Measurements from ENCODE around the gene G6PD. TPM values are rescaled to one million over a fixed set of nuclear protein-coding genes. Genes with fewer than 3 reads are reported as not detected.
A peak's percentile ranks its signal among the peaks of the same experiment; 100 is the strongest.

Gene G6PD
- total and polyA plus RNA-seq, 3 donors from 2014 or later = 206 to 419 (median 263) TPM

GRCh38 chrX:154530286-154530685 lies 16.4 kb downstream of the G6PD start:
- Histone ChIP-seq H3K4me1 (no peaks in the 10 kb centered on the region), H3K9me3 (no peaks in the 10 kb centered on the region), H3K4me3 (no peak overlapping the region), H3K27me3 (no peaks in the 10 kb centered on the region), H3K36me3 (ENCODE audit: low read depth, missing control alignments) (no peaks in the 10 kb centered on the region), H3K27ac (no peak overlapping the region)
- no peak for DNase-seq
- WGBS, 2 donors = 89 to 96% methylated on average over 4 to 11 of the region's 11 CpGs
- intact Hi-C loops (cut with DNase I; ENCODE audit: low total_unique reads) = no loop called here
- TF ChIP-seq POLR2A (IDR thresholded peaks at IDR 0.05) (no peak), CTCF (IDR thresholded peaks at IDR 0.05) (no peak)

GRCh38 chrX:154529206-154529612 lies 17.4 kb downstream of the G6PD start:
- Histone ChIP-seq H3K36me3 (ENCODE audit: low read depth, missing control alignments) (no peaks in the 10 kb centered on the region), H3K27ac (no peak overlapping the region), H3K27me3 (no peaks in the 10 kb centered on the region), H3K9me3 (no peaks in the 10 kb centered on the region), H3K4me3 (no peak overlapping the region), H3K4me1 (no peaks in the 10 kb centered on the region)
- no peak for TF ChIP-seq POLR2A (IDR thresholded peaks at IDR 0.05)
- no peak for TF ChIP-seq CTCF (IDR thresholded peaks at IDR 0.05)
- 61 to 70% methylated on average over 3 to 6 of the region's 6 CpGs for WGBS, 2 donors
- DNase-seq = peak; percentile 38
- intact Hi-C loops (cut with DNase I; ENCODE audit: low total_unique reads) = no loop called here

GRCh38 chrX:154526901-154527675 lies 19.6 kb downstream of the G6PD start:
- H3K27ac ChIP-seq = peak overlapping the region in 1 of 2 donors; percentile 78
- TF ChIP-seq POLR2A (IDR thresholded peaks at IDR 0.05) (no peak), CTCF (IDR thresholded peaks at IDR 0.05) (peak in 2 of 3 experiments; percentile 17 to 26)
- no peaks in the 10 kb centered on the region for H3K36me3 ChIP-seq (ENCODE audit: low read depth, missing control alignments)
- H3K4me1 ChIP-seq = no peaks in the 10 kb centered on the region
- no peak overlapping the region for H3K4me3 ChIP-seq
- DNase-seq = peak; percentile 86
- WGBS, 2 donors = 20 to 23% methylated on average over 10 to 15 of the region's 15 CpGs
- H3K27me3 ChIP-seq = no peaks in the 10 kb centered on the region
- H3K9me3 ChIP-seq = no peaks in the 10 kb centered on the region
- intact Hi-C loops (cut with DNase I; ENCODE audit: low total_unique reads) = no loop called here

- Histone ChIP-seq H3K27ac (no peak overlapping the region), H3K9me3 (no peaks in the 10 kb centered on the region), H3K36me3 (ENCODE audit: low read depth, missing control alignments) (no peaks in the 10 kb centered on the region), H3K27me3 (no peaks in the 10 kb centered on the region), H3K4me1 (no peaks in the 10 kb centered on the region), H3K4me3 (no peak overlapping the region)
- TF ChIP-seq POLR2A (IDR thresholded peaks at IDR 0.05) (no peak), CTCF (IDR thresholded peaks at IDR 0.05) (no peak)
- 76 to 88% methylated on average over 14 of the region's 14 CpGs for WGBS, 2 donors
- DNase-seq = no peak
- intact Hi-C loops (cut with DNase I; ENCODE audit: low total_unique reads) = no loop called here
Observed at GRCh38 chrX:154525606-154526490, 20.8 kb downstream of the G6PD start.

Measured in testis (tissue), 3 donors.